Hindlimb muscle (tissue), 1 donor: ENCODE measurements around the gene MAST4. TPM values are rescaled to one million over a fixed set of nuclear protein-coding genes. Genes with fewer than 3 reads are reported as not detected.

Experiments used
- DNase-seq: peaks from one replicate; pipeline ENCODE4 v3.0.0-alpha.2; 2013
- polyA plus RNA-seq: library from polyadenylated mRNA; unstranded; fragments of 120-200 nt; gene quantifications from one replicate; pipeline ENCODE4 v1.2.1, GENCODE V29; 2013; ENCODE audit not compliant: insufficient read length

Gene MAST4
- polyA plus RNA-seq, 1 donor: 14.1 TPM

- DNase-seq: no peak
These were observed 10.5 kb downstream of the MAST4 start for GRCh38 chr5:66606713-66607112.

GRCh38 chr5:66608501-66608900 lies 12.3 kb downstream of the MAST4 start:
- DNase-seq: no peak

- DNase-seq: no peak
These were observed 13.4 kb downstream of the MAST4 start for GRCh38 chr5:66609615-66610014.

- DNase-seq: no peak
These were observed 16.0 kb downstream of the MAST4 start for GRCh38 chr5:66612226-66612625.

- no peak for DNase-seq
These were observed 18.9 kb downstream of the MAST4 start for GRCh38 chr5:66615136-66615535.

GRCh38 chr5:66615894-66616293 lies 19.7 kb downstream of the MAST4 start:
- no peak for DNase-seq

GRCh38 chr5:66616520-66617225 lies 20.5 kb downstream of the MAST4 start:
- DNase-seq: no peak

GRCh38 chr5:66617226-66617861 lies 21.2 kb downstream of the MAST4 start:
- DNase-seq: no peak

GRCh38 chr5:66617991-66618768 lies 22.0 kb downstream of the MAST4 start:
- DNase-seq: no peak

GRCh38 chr5:66620711-66621110 lies 24.5 kb downstream of the MAST4 start:
- no peak for DNase-seq

- no peak for DNase-seq
These were observed 25.0 kb downstream of the MAST4 start for GRCh38 chr5:66621146-66621545.

- DNase-seq: no peak
These were observed 25.5 kb downstream of the MAST4 start for GRCh38 chr5:66621736-66622135.

- no peak for DNase-seq
These were observed 32.4 kb downstream of the MAST4 start for GRCh38 chr5:66628561-66628960.

GRCh38 chr5:66629446-66629845 lies 33.3 kb downstream of the MAST4 start:
- no peak for DNase-seq

GRCh38 chr5:66633754-66634153 lies 37.6 kb downstream of the MAST4 start:
- no peak for DNase-seq

GRCh38 chr5:66634601-66635000 lies 38.4 kb downstream of the MAST4 start:
- no peak for DNase-seq

- no peak for DNase-seq
These were observed 41.8 kb downstream of the MAST4 start for GRCh38 chr5:66637994-66638393.

- DNase-seq: no peak
These were observed 42.8 kb downstream of the MAST4 start for GRCh38 chr5:66639037-66639436.

GRCh38 chr5:66642538-66642937 lies 46.3 kb downstream of the MAST4 start:
- DNase-seq: no peak

GRCh38 chr5:66643387-66643786 lies 47.2 kb downstream of the MAST4 start:
- DNase-seq: no peak

- no peak for DNase-seq
These were observed 47.9 kb downstream of the MAST4 start for GRCh38 chr5:66644111-66644510.

- no peak for DNase-seq
These were observed 48.8 kb downstream of the MAST4 start for GRCh38 chr5:66645039-66645438.

- no peak for DNase-seq
These were observed 50.4 kb downstream of the MAST4 start for GRCh38 chr5:66646570-66646969.
